ENCODE measurements around the gene TDRD3. TPM values are rescaled to one million over a fixed set of nuclear protein-coding genes. Genes with fewer than 3 reads are reported as not detected.
A peak's percentile ranks its signal among the peaks of the same experiment; 100 is the strongest.

TDRD3 gene
- total RNA-seq, result 3.0 TPM

DNA sequence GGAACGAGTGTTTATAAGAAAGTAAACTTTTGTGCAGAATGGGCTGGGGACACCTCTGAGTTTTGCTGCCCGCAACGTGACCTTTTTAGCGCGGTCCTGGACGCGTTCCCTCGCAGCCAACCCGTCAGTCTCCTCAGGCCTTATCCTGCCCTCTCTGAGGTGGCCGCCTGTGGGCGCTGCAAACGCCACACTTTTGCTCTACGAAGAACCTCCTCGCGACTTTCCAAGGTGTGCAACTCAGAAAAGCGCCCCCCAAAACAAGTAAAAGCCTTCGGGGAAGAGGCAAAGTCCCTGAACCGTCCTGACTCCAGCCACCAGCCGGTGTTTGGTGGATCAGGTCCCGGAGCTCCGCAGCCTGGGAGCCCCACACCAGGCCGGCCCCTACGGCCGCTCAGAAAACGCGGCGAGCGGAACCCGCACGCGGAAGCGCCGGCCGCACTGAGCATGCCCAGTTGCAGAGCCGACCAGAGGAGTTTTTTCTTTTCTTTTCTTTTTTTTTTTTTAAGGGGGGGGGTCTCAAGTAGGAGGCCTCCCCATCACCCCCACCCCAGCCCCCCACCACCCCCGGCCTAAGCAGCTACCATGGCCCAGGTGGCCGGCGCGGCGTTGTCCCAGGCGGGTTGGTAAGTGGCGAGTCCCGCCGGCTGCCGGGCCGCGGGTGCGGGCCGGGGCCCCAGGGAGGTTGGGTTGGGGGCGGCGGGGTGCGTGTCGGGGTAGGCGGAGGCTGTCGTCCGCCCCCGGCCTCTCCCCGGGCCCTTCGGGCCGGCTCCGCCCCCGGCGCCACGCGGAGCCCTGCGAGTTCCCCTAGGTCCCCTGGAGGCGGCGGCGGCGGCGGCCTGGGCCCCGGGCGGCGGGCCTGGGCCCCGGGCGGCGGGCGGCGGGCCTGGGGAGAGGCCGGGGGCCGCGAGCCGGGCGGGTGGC is at the start of gene TDRD3:
TDRD3 (plus strand) TSS at position 438 of the 921 bp plus-strand sequence; CDS start at position 583, 145 bp downstream.
- intact Hi-C loops (cut with DNase I), result loop anchor here (2.0 kb wide), 3 partner anchors 34 to 1018 kb away; partner anchors contain the start of gene PCDH20
- TF ChIP-seq, protein P1, sequence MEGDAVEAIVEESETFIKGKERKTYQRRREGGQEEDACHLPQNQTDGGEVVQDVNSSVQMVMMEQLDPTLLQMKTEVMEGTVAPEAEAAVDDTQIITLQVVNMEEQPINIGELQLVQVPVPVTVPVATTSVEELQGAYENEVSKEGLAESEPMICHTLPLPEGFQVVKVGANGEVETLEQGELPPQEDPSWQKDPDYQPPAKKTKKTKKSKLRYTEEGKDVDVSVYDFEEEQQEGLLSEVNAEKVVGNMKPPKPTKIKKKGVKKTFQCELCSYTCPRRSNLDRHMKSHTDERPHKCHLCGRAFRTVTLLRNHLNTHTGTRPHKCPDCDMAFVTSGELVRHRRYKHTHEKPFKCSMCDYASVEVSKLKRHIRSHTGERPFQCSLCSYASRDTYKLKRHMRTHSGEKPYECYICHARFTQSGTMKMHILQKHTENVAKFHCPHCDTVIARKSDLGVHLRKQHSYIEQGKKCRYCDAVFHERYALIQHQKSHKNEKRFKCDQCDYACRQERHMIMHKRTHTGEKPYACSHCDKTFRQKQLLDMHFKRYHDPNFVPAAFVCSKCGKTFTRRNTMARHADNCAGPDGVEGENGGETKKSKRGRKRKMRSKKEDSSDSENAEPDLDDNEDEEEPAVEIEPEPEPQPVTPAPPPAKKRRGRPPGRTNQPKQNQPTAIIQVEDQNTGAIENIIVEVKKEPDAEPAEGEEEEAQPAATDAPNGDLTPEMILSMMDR (IDR thresholded peaks at IDR 0.05), result peak; percentile 68 to 89 (median 87)

DNA sequence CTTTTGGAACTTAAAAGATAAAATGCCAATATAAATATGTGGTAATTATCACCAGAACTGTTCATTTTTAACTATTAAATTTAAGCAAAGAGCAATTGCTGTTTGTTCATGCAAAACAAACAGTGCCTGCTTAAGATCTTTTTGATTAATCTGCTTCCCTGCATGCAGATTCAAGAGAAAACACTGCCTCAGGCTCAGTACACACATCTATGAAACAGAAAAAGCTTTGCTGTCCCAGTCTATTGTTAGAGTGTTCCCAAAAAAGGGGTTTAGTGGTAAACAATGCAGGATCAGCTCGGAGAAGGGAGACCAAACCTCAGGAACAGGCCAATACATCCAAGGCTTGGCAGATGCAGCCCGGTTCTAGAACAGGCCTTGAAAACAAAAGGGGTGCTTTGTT is 49.3 kb upstream of the TDRD3 start:
- Histone ChIP-seq H3K9me3 (no peaks in the 10 kb centered on the region), H3K4me3 (no peak overlapping the region), H3K36me3 (no peaks in the 10 kb centered on the region), H3K27ac (no peak overlapping the region), H3K27me3 (no peaks in the 10 kb centered on the region), H3K4me1 (no peaks in the 10 kb centered on the region)
- TF ChIP-seq, protein P1 (IDR thresholded peaks at IDR 0.05), result no peak
- no peak for DNase-seq (ENCODE audit: low spot score in 2 of 2)
- intact Hi-C loops (cut with DNase I), result no loop called here

More for the DNA sequence above, at the start of gene TDRD3:
- Histone ChIP-seq H3K27me3 (no peaks in the 10 kb centered on the region), H3K36me3 (no peaks in the 10 kb centered on the region), H3K27ac (peak within 1 kb of the TSS; percentile 98 to 99), H3K4me1 (peaks cover 0 to 17% of the 10 kb centered on the region in 2 donors), H3K9me3 (no peaks in the 10 kb centered on the region), H3K4me3 (peak within 1 kb of the TSS; percentile 86 to 89)
- DNase-seq (ENCODE audit: low spot score in 2 of 2), result peak; percentile 40 to 89

DNA sequence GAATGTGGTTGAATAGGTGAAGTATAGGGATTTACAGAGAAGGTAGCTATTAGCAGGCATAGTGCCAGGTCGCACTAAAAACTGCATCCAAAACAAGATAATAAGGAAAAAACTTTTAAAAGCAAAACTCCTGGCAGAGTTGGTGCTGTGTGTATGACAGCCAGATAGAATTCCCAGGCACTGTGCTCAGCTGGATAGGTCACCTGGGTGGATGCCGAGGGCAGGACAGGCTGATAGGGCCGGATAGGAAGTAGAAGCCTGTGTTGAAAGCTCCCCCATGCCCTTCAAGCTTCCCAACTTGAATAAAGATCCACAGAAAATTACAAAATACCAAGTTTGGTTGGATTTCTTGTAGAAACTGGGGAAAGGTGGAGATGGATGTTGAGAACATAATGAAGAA is 48.9 kb upstream of the TDRD3 start:
- no peaks in the 10 kb centered on the region for H3K9me3 ChIP-seq
- intact Hi-C loops (cut with DNase I), result no loop called here

DNA sequence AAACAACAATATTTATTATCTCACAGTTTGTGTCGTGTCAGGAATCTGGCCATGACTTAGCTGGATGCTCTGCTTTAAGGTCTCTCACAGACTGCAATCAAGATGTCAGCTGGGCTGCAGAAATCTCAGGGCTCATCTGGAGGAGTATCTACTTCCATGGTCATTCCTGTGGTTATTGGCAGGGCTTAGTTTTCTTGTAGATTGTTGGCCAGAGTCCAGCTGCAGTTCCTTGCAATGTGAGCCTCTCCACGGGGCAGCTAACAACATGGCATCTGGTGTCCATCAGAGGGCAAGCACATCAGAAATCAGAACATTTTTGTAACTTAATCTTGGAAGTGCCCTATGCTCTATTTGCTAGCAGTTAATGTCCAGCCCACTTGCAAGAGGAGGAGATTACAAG is 45.7 kb upstream of the TDRD3 start:
- Histone ChIP-seq H3K27ac (no peak overlapping the region), H3K4me1 (no peaks in the 10 kb centered on the region), H3K4me3 (no peak overlapping the region), H3K27me3 (no peaks in the 10 kb centered on the region), H3K36me3 (no peaks in the 10 kb centered on the region), H3K9me3 (no peaks in the 10 kb centered on the region)
- TF ChIP-seq, protein P1 (IDR thresholded peaks at IDR 0.05), result no peak
- intact Hi-C loops (cut with DNase I), result no loop called here
- no peak for DNase-seq (ENCODE audit: low spot score in 2 of 2)

More for the DNA sequence above, 48.9 kb upstream of the TDRD3 start:
- no peaks in the 10 kb centered on the region for H3K27me3 ChIP-seq
- no peak for DNase-seq (ENCODE audit: low spot score in 2 of 2)
- H3K4me3 ChIP-seq, result no peak overlapping the region
- H3K4me1 ChIP-seq, result no peaks in the 10 kb centered on the region
- no peaks in the 10 kb centered on the region for H3K36me3 ChIP-seq
- TF ChIP-seq, protein P1 (IDR thresholded peaks at IDR 0.05), result no peak
- no peak overlapping the region for H3K27ac ChIP-seq

DNA sequence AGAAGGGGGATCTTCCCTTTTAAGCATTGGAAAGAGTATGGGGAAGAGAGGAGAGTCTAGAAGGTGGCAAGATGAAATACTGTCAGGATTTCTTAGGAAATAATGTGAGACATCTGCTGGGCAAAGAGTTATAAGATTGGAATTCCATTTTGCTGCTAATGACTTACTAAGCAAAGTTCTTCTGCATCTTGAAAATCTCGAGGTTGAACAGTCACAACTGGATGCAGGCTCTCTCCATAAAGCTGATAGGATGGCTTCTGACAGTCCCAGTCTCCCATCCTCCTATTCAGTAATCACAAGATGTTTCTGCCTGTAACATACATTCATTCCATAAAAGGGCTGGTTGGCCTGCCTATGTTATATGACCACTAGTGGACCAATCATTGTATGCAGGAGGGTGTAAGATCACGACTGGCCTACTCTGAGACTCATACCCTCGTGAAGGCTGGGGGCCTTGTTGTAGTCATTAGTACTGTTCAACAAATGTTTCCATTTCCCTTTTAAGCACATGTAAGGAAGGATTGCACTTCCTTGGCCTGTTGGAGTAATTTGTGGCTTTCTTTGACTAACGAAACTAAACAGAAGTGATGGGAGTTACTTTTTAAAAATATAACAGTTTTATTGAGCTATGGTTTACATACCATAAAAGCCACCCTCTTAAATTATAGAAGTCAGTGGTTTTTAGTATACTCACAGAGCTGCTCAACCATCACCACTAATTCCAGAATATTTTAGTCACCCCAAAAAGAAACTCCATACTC is 45.0 kb upstream of the TDRD3 start:
- Histone ChIP-seq H3K9me3 (no peaks in the 10 kb centered on the region), H3K27me3 (no peaks in the 10 kb centered on the region), H3K4me3 (no peak overlapping the region), H3K4me1 (no peaks in the 10 kb centered on the region), H3K27ac (no peak overlapping the region), H3K36me3 (no peaks in the 10 kb centered on the region)
- TF ChIP-seq, protein P1 (IDR thresholded peaks at IDR 0.05), result no peak
- no peak for DNase-seq (ENCODE audit: low spot score in 2 of 2)
- intact Hi-C loops (cut with DNase I), result no loop called here

Measured in ascending aorta (tissue), 2 donors.